GM12872 (cell line): Measurements from ENCODE around the gene APBB1IP.
A peak's percentile ranks its signal among the peaks of the same experiment; 100 is the strongest.

Experiments
- TF ChIP-seq, protein P1 (sequence below): IDR thresholded peaks from 3 replicates; pipeline ENCODE4 v1.5.1; 2011; ENCODE audit warnings: low read depth, mild to moderate bottlenecking, low read length, moderate library complexity; ENCODE audit not compliant: insufficient read depth

Gene APBB1IP

DNA sequence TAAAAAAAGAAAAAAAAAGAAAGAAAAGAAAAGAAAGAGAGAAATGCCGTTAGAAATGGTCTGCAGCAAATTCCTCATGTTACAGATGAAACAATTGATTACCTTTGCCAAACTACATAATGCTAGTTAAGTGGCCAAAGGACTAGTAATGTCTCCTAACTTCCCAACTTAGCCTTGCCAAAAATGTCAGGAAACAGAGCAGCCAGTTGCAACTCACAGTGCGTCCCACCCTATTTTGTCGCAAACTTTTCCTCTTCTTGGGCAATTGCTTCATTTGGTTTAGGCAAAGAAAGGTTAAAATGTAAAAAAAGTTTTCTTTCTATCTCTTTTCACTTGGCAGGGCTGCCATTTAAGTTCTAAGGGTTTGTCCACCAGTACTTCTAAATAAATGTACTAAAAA, 53.1 kb downstream of the APBB1IP start:
- TF ChIP-seq, protein P1, sequence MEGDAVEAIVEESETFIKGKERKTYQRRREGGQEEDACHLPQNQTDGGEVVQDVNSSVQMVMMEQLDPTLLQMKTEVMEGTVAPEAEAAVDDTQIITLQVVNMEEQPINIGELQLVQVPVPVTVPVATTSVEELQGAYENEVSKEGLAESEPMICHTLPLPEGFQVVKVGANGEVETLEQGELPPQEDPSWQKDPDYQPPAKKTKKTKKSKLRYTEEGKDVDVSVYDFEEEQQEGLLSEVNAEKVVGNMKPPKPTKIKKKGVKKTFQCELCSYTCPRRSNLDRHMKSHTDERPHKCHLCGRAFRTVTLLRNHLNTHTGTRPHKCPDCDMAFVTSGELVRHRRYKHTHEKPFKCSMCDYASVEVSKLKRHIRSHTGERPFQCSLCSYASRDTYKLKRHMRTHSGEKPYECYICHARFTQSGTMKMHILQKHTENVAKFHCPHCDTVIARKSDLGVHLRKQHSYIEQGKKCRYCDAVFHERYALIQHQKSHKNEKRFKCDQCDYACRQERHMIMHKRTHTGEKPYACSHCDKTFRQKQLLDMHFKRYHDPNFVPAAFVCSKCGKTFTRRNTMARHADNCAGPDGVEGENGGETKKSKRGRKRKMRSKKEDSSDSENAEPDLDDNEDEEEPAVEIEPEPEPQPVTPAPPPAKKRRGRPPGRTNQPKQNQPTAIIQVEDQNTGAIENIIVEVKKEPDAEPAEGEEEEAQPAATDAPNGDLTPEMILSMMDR = no peak

DNA sequence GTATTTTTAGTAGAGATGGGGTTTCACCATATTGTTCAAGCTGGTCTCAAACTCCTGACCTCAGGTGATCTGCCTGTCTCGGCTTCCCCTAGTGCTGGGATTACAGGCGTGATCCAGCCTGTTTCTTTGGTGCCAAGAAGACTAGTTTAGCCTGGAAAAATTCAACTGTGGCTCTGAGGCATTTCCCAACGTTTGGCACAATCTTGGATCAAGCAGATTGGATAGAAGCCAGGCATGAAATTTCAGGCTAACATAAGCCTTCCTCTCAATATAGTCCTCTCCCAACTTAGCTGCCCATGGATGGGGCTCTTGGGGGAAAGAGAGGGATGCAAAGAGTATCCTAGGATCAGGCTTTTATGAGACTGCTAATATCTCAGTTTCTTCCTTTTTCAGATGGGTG, 53.8 kb downstream of the APBB1IP start:
- TF ChIP-seq, protein P1 = no peak

DNA sequence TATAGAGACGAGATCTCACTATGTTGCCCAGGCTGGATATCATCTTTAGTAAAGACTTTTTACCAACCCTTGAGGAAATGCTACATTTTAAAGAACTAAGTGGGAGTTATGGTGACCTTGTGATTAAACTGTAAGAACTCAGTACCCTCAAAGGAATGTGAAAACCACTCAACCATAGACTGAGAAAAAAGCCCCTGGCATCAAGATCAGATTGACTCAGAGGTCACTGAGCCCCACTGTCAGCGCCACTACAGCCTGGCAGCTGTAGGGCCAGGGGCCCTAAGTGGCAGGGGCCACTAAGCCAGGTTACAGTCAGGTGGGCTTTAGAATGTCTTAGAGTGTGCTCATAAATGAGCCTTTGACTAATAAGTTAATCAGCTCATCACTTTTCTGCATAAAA, 55.9 kb downstream of the APBB1IP start:
- TF ChIP-seq, protein P1 = no peak

DNA sequence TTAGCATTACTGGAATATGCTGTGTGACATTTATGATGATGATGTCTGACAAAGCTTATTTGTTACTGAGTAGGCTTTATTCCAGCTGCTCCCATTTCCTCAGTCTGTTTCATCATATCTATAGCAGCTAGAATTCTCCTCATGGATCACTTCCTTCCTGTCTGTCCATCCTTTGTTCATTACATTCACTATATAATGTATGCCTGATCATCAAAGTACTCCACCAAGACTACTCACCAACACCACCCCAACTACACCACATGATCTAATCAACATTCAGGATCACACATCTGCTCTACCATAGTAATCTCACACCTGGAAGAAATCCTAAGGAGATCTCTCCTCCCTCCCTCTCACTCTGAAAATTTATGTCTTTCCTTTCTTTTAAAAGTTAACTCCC, 61.3 kb downstream of the APBB1IP start:
- TF ChIP-seq, protein P1 = no peak

DNA sequence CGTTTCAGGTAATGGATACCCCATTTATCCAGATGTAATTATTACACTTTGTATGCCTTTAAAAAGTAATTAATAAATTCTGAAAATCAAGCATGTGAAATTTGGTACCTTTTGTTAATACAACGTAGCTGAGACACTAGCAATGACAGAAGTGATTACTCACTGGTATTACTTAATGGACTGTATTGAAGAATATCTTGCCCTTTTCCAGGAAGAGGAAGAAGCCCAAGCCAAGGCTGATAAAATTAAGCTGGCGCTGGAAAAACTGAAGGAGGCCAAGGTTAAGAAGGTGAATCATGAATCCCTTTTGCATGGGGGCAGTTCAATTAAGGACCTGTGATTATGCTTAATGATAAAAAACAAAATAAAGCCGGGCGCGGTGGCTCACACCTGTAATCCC, 64.8 kb downstream of the APBB1IP start:
- TF ChIP-seq, protein P1 = no peak

DNA sequence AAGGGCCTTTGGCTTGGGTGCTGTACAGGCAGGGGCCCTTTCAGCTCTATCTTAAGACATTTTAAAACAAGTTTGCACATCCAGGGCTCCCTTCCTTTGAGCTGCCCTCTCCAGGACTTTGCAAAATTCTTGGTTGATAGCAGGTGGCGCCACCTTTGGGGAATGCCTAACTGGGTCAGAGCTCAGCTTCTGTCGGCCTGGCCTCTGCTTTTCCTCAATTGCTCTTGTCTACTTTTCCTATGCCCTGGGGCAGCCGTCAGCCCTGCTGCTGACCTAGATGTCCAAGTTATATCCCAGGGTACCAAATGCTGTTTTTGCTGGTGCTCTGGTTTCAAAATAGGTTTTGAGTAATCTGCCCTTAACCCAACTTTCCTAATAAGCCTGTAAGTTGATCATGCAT, 65.8 kb downstream of the APBB1IP start:
- TF ChIP-seq, protein P1 = peak; percentile 45; the same call in 2 of the 3 replicates

DNA sequence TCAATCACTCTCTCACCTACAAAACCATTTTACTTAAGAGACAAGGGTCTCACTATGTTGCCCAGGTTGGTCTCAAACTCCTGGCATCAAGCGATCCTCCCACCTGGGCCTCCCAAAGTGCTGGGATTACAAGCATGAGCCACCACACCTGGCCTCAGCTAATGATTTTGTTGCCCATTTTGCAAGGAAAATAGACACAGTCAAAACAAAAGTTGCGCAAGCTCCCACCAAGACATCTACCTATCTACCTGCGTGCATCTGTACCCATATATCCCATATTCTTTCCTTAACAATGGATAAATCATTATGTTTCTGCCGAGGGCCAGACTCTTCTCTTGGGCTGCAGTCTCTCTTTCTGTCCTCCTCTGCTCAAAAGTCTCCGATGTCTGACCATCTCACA, 67.3 kb downstream of the APBB1IP start:
- TF ChIP-seq, protein P1 = no peak

DNA sequence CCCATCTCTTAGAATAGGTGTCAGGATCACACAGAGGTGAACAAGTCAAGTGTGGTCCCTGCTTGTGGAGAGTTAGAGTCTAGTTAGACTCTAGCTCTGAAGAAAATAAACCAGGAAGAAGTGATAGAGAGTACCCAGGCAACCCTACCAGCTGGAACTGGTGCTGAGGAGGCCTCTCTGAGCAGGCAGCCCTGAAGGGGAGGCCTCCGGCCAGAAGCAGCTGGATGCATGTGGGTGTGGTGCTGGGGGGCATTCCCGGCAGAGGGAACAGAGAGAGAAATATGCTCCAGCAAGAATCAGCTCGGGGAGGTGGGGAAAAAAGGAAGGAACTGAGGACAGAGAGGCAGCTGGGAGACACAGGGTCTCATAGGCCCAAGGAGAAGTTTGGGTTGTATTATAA, 68.6 kb downstream of the APBB1IP start:
- TF ChIP-seq, protein P1 = no peak
